ENCODE data around the gene ZSWIM7.

- TF ChIP-seq POLR2A (IDR thresholded peaks at IDR 0.05) (no peak), CTCF (IDR thresholded peaks at IDR 0.05) (no peak)
Measured at GRCh38 chr17:15935891-15936290, 63.6 kb downstream of the ZSWIM7 start.

Measured in heart left ventricle (tissue), 13 donors.